Measurements from ENCODE around the gene COL23A1. TPM values are rescaled to one million over a fixed set of nuclear protein-coding genes. Genes with fewer than 3 reads are reported as not detected.

Gene COL23A1
- total RNA-seq, 1 experiment from 2014 or later = not detected

DNA sequence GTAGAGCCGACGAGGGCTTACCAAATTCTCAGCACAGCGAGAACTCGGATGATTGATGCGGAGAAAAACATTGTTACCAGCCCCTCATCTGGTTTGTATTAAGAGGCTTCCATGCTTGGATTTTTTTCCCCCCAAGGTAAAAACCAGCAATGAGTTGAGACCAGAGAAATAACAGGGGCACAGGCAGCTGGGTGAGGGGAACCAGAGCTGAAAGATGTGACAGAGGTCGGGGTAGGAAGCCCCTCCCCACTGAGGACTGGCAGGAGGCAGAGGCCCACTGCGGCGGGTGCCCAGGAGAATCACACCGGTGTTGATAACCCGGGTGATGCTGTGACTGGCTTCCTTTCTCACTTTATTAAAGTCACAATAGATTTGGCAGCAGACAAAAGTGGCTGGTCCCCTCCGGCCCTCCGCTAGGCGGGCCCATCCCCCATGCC lies 241.1 kb downstream of the COL23A1 start:
- Histone ChIP-seq H3K27me3 (replicated peaks; ENCODE audit: insufficient read depth, low read depth, low read length, poor library complexity) (no peaks in the 10 kb centered on the region), H3K27ac (ENCODE audit: low read depth, low read length, poor library complexity, severe bottlenecking) (no peak overlapping the region), H3K4me1 (ENCODE audit: insufficient read depth, low read length, poor library complexity, severe bottlenecking) (no peaks in the 10 kb centered on the region), H3K9me3 (ENCODE audit: low read depth, low read length, poor library complexity, severe bottlenecking) (no peaks in the 10 kb centered on the region), H3K4me3 (ENCODE audit: low read depth, low read length, poor library complexity, severe bottlenecking) (no peak overlapping the region), H3K36me3 (ENCODE audit: insufficient read depth, low read length, poor library complexity, severe bottlenecking) (no peaks in the 10 kb centered on the region)
- no TSS peak for BruUV-seq (replicated peaks)
- ChIA-PET POLR2A (ENCODE audit: low non-redundant PET) (no interaction called here), CTCF (no interaction called here)
- intact Hi-C loops (cut with micrococcal nuclease; ENCODE audit: unreplicated experiment) = no loop called here
- no peak for DNase-seq (ENCODE audit: low spot score)
- no peak for TF ChIP-seq EZH2 (IDR thresholded peaks at IDR 0.05; ENCODE audit: borderline replicate concordance, low read depth, low read length, poor library complexity, severe bottlenecking)

DNA sequence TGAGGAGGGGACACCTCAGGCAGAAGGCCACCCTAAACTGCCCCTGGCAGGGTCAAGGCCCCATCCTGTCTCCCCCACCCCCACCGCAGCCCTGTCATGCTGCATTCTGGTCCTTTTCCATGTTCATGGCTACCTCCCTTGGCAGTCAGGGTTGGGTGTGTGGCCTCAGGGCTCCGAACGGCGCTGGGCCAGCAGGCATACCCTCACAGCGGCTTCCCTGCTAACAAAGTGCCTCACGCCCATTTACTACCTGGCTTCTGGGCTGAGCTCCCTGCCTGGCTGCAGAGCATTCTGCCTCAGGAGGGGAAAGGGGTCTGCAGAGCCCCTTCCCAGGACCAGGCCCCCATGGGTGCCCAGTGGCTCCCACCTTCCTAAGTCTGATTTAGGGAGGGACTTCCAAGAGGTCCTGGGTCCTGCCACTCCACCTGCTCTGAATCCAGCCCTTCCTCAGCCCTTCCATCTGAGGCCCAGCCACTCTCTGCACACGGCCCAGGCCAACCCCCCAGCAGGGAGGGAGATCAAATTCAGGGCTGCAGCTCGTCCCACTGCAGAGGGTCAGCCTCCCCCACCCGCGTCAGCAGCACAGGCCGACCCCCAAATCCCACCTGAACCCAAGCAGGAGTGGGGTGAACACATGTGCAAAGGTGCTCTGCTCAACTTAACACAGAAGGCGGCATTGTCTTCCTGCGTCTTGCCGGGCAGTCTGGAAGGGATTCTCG lies 241.7 kb downstream of the COL23A1 start:
- Histone ChIP-seq H3K27me3 (replicated peaks; ENCODE audit: insufficient read depth, low read depth, low read length, poor library complexity) (no peaks in the 10 kb centered on the region), H3K27ac (ENCODE audit: low read depth, low read length, poor library complexity, severe bottlenecking) (no peak overlapping the region), H3K4me3 (ENCODE audit: low read depth, low read length, poor library complexity, severe bottlenecking) (no peak overlapping the region), H3K9me3 (ENCODE audit: low read depth, low read length, poor library complexity, severe bottlenecking) (no peaks in the 10 kb centered on the region), H3K36me3 (ENCODE audit: insufficient read depth, low read length, poor library complexity, severe bottlenecking) (no peaks in the 10 kb centered on the region), H3K4me1 (ENCODE audit: insufficient read depth, low read length, poor library complexity, severe bottlenecking) (no peaks in the 10 kb centered on the region)
- TF ChIP-seq EZH2 (IDR thresholded peaks at IDR 0.05; ENCODE audit: borderline replicate concordance, low read depth, low read length, poor library complexity, severe bottlenecking) = no peak
- TF ChIP-seq, protein P1, sequence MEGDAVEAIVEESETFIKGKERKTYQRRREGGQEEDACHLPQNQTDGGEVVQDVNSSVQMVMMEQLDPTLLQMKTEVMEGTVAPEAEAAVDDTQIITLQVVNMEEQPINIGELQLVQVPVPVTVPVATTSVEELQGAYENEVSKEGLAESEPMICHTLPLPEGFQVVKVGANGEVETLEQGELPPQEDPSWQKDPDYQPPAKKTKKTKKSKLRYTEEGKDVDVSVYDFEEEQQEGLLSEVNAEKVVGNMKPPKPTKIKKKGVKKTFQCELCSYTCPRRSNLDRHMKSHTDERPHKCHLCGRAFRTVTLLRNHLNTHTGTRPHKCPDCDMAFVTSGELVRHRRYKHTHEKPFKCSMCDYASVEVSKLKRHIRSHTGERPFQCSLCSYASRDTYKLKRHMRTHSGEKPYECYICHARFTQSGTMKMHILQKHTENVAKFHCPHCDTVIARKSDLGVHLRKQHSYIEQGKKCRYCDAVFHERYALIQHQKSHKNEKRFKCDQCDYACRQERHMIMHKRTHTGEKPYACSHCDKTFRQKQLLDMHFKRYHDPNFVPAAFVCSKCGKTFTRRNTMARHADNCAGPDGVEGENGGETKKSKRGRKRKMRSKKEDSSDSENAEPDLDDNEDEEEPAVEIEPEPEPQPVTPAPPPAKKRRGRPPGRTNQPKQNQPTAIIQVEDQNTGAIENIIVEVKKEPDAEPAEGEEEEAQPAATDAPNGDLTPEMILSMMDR (conservative IDR thresholded peaks at IDR 0.05; ENCODE audit: low read depth, low read length) = no peak
- no TSS peak for BruUV-seq (replicated peaks)
- intact Hi-C loops (cut with micrococcal nuclease; ENCODE audit: unreplicated experiment) = no loop called here
- POLR2A ChIA-PET (ENCODE audit: low non-redundant PET) = no interaction called here
- CTCF ChIA-PET = no interaction called here
- no peak for DNase-seq (ENCODE audit: low spot score)

- Histone ChIP-seq H3K27ac (ENCODE audit: low read depth, low read length, poor library complexity, severe bottlenecking) (no peak overlapping the region), H3K4me3 (ENCODE audit: low read depth, low read length, poor library complexity, severe bottlenecking) (no peak overlapping the region), H3K4me1 (ENCODE audit: insufficient read depth, low read length, poor library complexity, severe bottlenecking) (no peaks in the 10 kb centered on the region), H3K9me3 (ENCODE audit: low read depth, low read length, poor library complexity, severe bottlenecking) (no peaks in the 10 kb centered on the region), H3K36me3 (ENCODE audit: insufficient read depth, low read length, poor library complexity, severe bottlenecking) (no peaks in the 10 kb centered on the region), H3K27me3 (replicated peaks; ENCODE audit: insufficient read depth, low read depth, low read length, poor library complexity) (no peaks in the 10 kb centered on the region)
- no peak for DNase-seq (ENCODE audit: low spot score)
- TF ChIP-seq, protein P1 (conservative IDR thresholded peaks at IDR 0.05; ENCODE audit: low read depth, low read length) = no peak
- TF ChIP-seq EZH2 (IDR thresholded peaks at IDR 0.05; ENCODE audit: borderline replicate concordance, low read depth, low read length, poor library complexity, severe bottlenecking) = no peak
- no TSS peak for BruUV-seq (replicated peaks)
- ChIA-PET CTCF (no interaction called here), POLR2A (ENCODE audit: low non-redundant PET) (no interaction called here)
- intact Hi-C loops (cut with micrococcal nuclease; ENCODE audit: unreplicated experiment) = no loop called here
Observed at GRCh38 chr5:178347956-178348355, 242.2 kb downstream of the COL23A1 start.
